Measurements from ENCODE around the gene ZCRB1. TPM values are rescaled to one million over a fixed set of nuclear protein-coding genes. Genes with fewer than 3 reads are reported as not detected.

ZCRB1 gene
- total and polyA plus RNA-seq, 4 donors, result 9.8 to 66.3 (median 16.4) TPM

- TF ChIP-seq FOXA1 (IDR thresholded peaks at IDR 0.05), result no peak
- no peak for TF ChIP-seq HNF4A (conservative IDR thresholded peaks at IDR 0.05)
- no peak for TF ChIP-seq REST (IDR thresholded peaks at IDR 0.05)
- TF ChIP-seq SP1 (IDR thresholded peaks at IDR 0.05), result no peak
- no peak for TF ChIP-seq FOXA2 (IDR thresholded peaks at IDR 0.05)
- no peak for TF ChIP-seq RAD21 (IDR thresholded peaks at IDR 0.05)
- Histone ChIP-seq H3K4me1 (ENCODE audit: control insufficient read depth in 4 of 4, insufficient read depth in 4 of 4, low read length in 3 of 4) (peaks cover 0 to 17% (median 12%) of the 10 kb centered on the region in 4 donors), H3K36me3 (ENCODE audit: control insufficient read depth in 4 of 4, insufficient read depth in 3 of 4, low read depth in 1 of 4, low read length in 3 of 4) (no peaks in the 10 kb centered on the region), H3K4me3 (ENCODE audit: low read depth in 1 of 3, low read length in 3 of 3) (no peak overlapping the region), H3K9me3 (ENCODE audit: control insufficient read depth in 4 of 4, low read length in 3 of 4) (no peaks in the 10 kb centered on the region), H3K27ac (ENCODE audit: low read depth in 1 of 2, low read length in 2 of 2) (no peak overlapping the region), H3K27me3 (ENCODE audit: control insufficient read depth in 4 of 4, insufficient read depth in 4 of 4, low read length in 3 of 4) (no peaks in the 10 kb centered on the region), H3K9ac (ENCODE audit: low read depth in 1 of 2, low read length in 2 of 2) (no peak overlapping the region)
- WGBS, result 99% methylated on average over 2 of the region's 2 CpGs
- DNase-seq (ENCODE audit: low spot score), result no peak
Observed at GRCh38 chr12:42285431-42285830, 40.5 kb downstream of the ZCRB1 start.

- no peak overlapping the region for H3K4me3 ChIP-seq (ENCODE audit: low read depth in 1 of 3, low read length in 3 of 3)
- peaks cover 0 to 17% (median 12%) of the 10 kb centered on the region in 4 donors for H3K4me1 ChIP-seq (ENCODE audit: control insufficient read depth in 4 of 4, insufficient read depth in 4 of 4, low read length in 3 of 4)
- no peak for DNase-seq (ENCODE audit: low spot score)
- H3K36me3 ChIP-seq (ENCODE audit: control insufficient read depth in 4 of 4, insufficient read depth in 3 of 4, low read depth in 1 of 4, low read length in 3 of 4), result no peaks in the 10 kb centered on the region
- no peaks in the 10 kb centered on the region for H3K27me3 ChIP-seq (ENCODE audit: control insufficient read depth in 4 of 4, insufficient read depth in 4 of 4, low read length in 3 of 4)
- no peak overlapping the region for H3K27ac ChIP-seq (ENCODE audit: low read depth in 1 of 2, low read length in 2 of 2)
- TF ChIP-seq TAF1 (conservative IDR thresholded peaks at IDR 0.05) (no peak), FOXA2 (IDR thresholded peaks at IDR 0.05) (no peak), GABPA (IDR thresholded peaks at IDR 0.05 in 1 of 2, conservative IDR thresholded peaks at IDR 0.05 in 1 of 2) (no peak), REST (IDR thresholded peaks at IDR 0.05) (no peak)
- H3K9me3 ChIP-seq (ENCODE audit: control insufficient read depth in 4 of 4, low read length in 3 of 4), result no peaks in the 10 kb centered on the region
- H3K9ac ChIP-seq (ENCODE audit: low read depth in 1 of 2, low read length in 2 of 2), result no peak overlapping the region
- 86% methylated on average over 2 of the region's 2 CpGs for WGBS
Observed at GRCh38 chr12:42284876-42285275, 41.0 kb downstream of the ZCRB1 start.

- Histone ChIP-seq H3K36me3 (ENCODE audit: control insufficient read depth in 4 of 4, insufficient read depth in 3 of 4, low read depth in 1 of 4, low read length in 3 of 4) (no peaks in the 10 kb centered on the region), H3K4me3 (ENCODE audit: low read depth in 1 of 3, low read length in 3 of 3) (no peak overlapping the region), H3K27ac (ENCODE audit: low read depth in 1 of 2, low read length in 2 of 2) (no peak overlapping the region), H3K27me3 (ENCODE audit: control insufficient read depth in 4 of 4, insufficient read depth in 4 of 4, low read length in 3 of 4) (no peaks in the 10 kb centered on the region), H3K4me1 (ENCODE audit: control insufficient read depth in 4 of 4, insufficient read depth in 4 of 4, low read length in 3 of 4) (peaks cover 0 to 17% (median 12%) of the 10 kb centered on the region in 4 donors), H3K9ac (ENCODE audit: low read depth in 1 of 2, low read length in 2 of 2) (no peak overlapping the region), H3K9me3 (ENCODE audit: control insufficient read depth in 4 of 4, low read length in 3 of 4) (no peaks in the 10 kb centered on the region)
- DNase-seq (ENCODE audit: low spot score), result no peak
- WGBS, result 88% methylated on average over 1 of the region's 1 CpG
- TF ChIP-seq CTCF (IDR thresholded peaks at IDR 0.05; ENCODE audit: low read depth, low read length, missing input control) (no peak), TAF1 (conservative IDR thresholded peaks at IDR 0.05) (no peak), ATF3 (IDR thresholded peaks at IDR 0.05) (no peak), HNF4A (conservative IDR thresholded peaks at IDR 0.05) (no peak), GABPA (IDR thresholded peaks at IDR 0.05 in 1 of 2, conservative IDR thresholded peaks at IDR 0.05 in 1 of 2) (no peak), RAD21 (IDR thresholded peaks at IDR 0.05) (no peak), FOXA2 (IDR thresholded peaks at IDR 0.05) (no peak), RXRA (IDR thresholded peaks at IDR 0.05) (no peak), REST (IDR thresholded peaks at IDR 0.05) (no peak), NR2F2 (IDR thresholded peaks at IDR 0.05) (no peak), MAX (IDR thresholded peaks at IDR 0.05) (no peak)
Observed at GRCh38 chr12:42284157-42284556, 41.7 kb downstream of the ZCRB1 start.
